Measurements from ENCODE around the gene LAMA1.

The LAMA1 gene

GRCh38 chr18:6956495-6956894 is 161.1 kb downstream of the LAMA1 start:
- Histone ChIP-seq H3K4me3 (ENCODE audit: low read depth in 1 of 2, low read length in 2 of 2) (no peak overlapping the region), H3K9ac (ENCODE audit: low read depth, low read length) (no peak overlapping the region), H3K79me2 (ENCODE audit: insufficient read depth, low read length) (no peaks in the 10 kb centered on the region), H3K9me3 (ENCODE audit: insufficient read depth, low read length, severe bottlenecking) (peaks cover 4% of the 10 kb centered on the region), H3K4me1 (ENCODE audit: insufficient read depth, low read length) (no peaks in the 10 kb centered on the region), H3K4me2 (ENCODE audit: insufficient read depth, low read length) (no peak overlapping the region), H2AFZ (ENCODE audit: low read depth, low read length) (no peak overlapping the region), H3K27ac (ENCODE audit: low read length) (no peak overlapping the region), H4K20me1 (ENCODE audit: insufficient read depth, low read length) (no peaks in the 10 kb centered on the region), H3K36me3 (ENCODE audit: insufficient read depth, low read length) (no peaks in the 10 kb centered on the region), H3K27me3 (ENCODE audit: insufficient read depth, low read length, poor library complexity) (no peaks in the 10 kb centered on the region)
- DNase-seq, result no peak
- TF ChIP-seq EZH2 (IDR thresholded peaks at IDR 0.05; ENCODE audit: borderline replicate concordance, low read depth, low read length, severe bottlenecking), result no peak
- TF ChIP-seq, protein P1, sequence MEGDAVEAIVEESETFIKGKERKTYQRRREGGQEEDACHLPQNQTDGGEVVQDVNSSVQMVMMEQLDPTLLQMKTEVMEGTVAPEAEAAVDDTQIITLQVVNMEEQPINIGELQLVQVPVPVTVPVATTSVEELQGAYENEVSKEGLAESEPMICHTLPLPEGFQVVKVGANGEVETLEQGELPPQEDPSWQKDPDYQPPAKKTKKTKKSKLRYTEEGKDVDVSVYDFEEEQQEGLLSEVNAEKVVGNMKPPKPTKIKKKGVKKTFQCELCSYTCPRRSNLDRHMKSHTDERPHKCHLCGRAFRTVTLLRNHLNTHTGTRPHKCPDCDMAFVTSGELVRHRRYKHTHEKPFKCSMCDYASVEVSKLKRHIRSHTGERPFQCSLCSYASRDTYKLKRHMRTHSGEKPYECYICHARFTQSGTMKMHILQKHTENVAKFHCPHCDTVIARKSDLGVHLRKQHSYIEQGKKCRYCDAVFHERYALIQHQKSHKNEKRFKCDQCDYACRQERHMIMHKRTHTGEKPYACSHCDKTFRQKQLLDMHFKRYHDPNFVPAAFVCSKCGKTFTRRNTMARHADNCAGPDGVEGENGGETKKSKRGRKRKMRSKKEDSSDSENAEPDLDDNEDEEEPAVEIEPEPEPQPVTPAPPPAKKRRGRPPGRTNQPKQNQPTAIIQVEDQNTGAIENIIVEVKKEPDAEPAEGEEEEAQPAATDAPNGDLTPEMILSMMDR (IDR thresholded peaks at IDR 0.05; ENCODE audit: borderline replicate concordance, extremely low read depth, low read length, poor library complexity, severe bottlenecking), result no peak
- no peak for ATAC-seq (ENCODE audit: insufficient read depth, low read depth)

DNA sequence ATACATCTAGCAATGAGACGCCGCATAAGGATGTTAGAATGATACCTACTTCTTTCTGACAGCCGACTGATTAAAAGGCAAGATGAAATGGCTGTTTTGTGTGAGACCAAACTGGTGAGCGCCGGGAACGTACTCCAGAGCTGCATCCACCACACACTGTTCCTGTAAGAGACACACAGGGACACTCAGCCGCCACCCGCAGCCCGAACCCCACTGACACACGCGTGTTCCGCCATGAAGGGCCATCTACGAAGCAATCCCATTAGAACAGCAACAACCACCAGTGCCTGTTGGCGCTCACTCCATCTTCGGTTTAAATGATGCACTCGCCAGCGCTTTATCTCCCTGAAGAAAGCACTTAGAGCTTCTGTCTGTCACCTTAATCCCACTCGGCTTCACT is 162.3 kb downstream of the LAMA1 start:
- Histone ChIP-seq H3K27me3 (ENCODE audit: insufficient read depth, low read length, poor library complexity) (no peaks in the 10 kb centered on the region), H3K4me2 (ENCODE audit: insufficient read depth, low read length) (no peak overlapping the region), H3K79me2 (ENCODE audit: insufficient read depth, low read length) (no peaks in the 10 kb centered on the region), H2AFZ (ENCODE audit: low read depth, low read length) (no peak overlapping the region), H3K9me3 (ENCODE audit: insufficient read depth, low read length, severe bottlenecking) (peaks cover 4% of the 10 kb centered on the region), H4K20me1 (ENCODE audit: insufficient read depth, low read length) (no peaks in the 10 kb centered on the region), H3K4me1 (ENCODE audit: insufficient read depth, low read length) (no peaks in the 10 kb centered on the region), H3K36me3 (ENCODE audit: insufficient read depth, low read length) (no peaks in the 10 kb centered on the region), H3K9ac (ENCODE audit: low read depth, low read length) (no peak overlapping the region), H3K27ac (ENCODE audit: low read length) (no peak overlapping the region), H3K4me3 (ENCODE audit: low read depth in 1 of 2, low read length in 2 of 2) (no peak overlapping the region)
- no peak for ATAC-seq (ENCODE audit: insufficient read depth, low read depth)
- TF ChIP-seq, protein P1 (IDR thresholded peaks at IDR 0.05; ENCODE audit: borderline replicate concordance, extremely low read depth, low read length, poor library complexity, severe bottlenecking), result no peak
- TF ChIP-seq EZH2 (IDR thresholded peaks at IDR 0.05; ENCODE audit: borderline replicate concordance, low read depth, low read length, severe bottlenecking), result no peak
- no peak for DNase-seq

DNA sequence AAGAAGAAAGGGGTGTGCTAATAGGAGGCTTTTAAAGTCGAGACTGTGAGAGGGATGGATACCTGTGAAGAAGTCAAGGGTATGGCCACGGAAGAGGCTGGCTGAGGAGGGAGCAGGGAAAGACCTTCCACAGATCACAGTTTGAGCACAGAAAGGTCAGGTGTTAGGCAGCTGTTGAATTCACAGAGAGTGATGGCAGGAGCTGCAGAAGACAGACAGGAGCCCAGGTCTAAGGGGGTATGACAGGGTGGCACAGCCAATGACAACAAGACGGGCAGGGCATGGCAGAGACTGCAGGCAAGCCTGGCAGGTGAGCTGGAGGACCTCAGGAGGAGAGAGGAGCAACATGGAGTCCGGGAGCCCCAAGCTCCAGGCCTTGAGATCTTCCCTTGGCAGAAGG is 163.1 kb downstream of the LAMA1 start:
- Histone ChIP-seq H3K27me3 (ENCODE audit: insufficient read depth, low read length, poor library complexity) (no peaks in the 10 kb centered on the region), H2AFZ (ENCODE audit: low read depth, low read length) (no peak overlapping the region), H3K9ac (ENCODE audit: low read depth, low read length) (no peak overlapping the region), H3K4me3 (ENCODE audit: low read depth in 1 of 2, low read length in 2 of 2) (no peak overlapping the region), H4K20me1 (ENCODE audit: insufficient read depth, low read length) (no peaks in the 10 kb centered on the region), H3K79me2 (ENCODE audit: insufficient read depth, low read length) (no peaks in the 10 kb centered on the region), H3K27ac (ENCODE audit: low read length) (no peak overlapping the region), H3K9me3 (ENCODE audit: insufficient read depth, low read length, severe bottlenecking) (peaks cover 4% of the 10 kb centered on the region), H3K4me1 (ENCODE audit: insufficient read depth, low read length) (no peaks in the 10 kb centered on the region), H3K36me3 (ENCODE audit: insufficient read depth, low read length) (no peaks in the 10 kb centered on the region), H3K4me2 (ENCODE audit: insufficient read depth, low read length) (no peak overlapping the region)
- TF ChIP-seq, protein P1 (IDR thresholded peaks at IDR 0.05; ENCODE audit: borderline replicate concordance, extremely low read depth, low read length, poor library complexity, severe bottlenecking), result no peak
- no peak for TF ChIP-seq EZH2 (IDR thresholded peaks at IDR 0.05; ENCODE audit: borderline replicate concordance, low read depth, low read length, severe bottlenecking)
- DNase-seq (no peak), ATAC-seq (ENCODE audit: insufficient read depth, low read depth) (no peak)
